Measurements from ENCODE around the gene FAF1. TPM values are rescaled to one million over a fixed set of nuclear protein-coding genes. Genes with fewer than 3 reads are reported as not detected.

Gene FAF1
- total and polyA plus RNA-seq, 2 of the 8 experiments (the other 6 are each of a cell fraction or from before 2014, with no cell fraction given), result 10.8 to 65.9 TPM

DNA sequence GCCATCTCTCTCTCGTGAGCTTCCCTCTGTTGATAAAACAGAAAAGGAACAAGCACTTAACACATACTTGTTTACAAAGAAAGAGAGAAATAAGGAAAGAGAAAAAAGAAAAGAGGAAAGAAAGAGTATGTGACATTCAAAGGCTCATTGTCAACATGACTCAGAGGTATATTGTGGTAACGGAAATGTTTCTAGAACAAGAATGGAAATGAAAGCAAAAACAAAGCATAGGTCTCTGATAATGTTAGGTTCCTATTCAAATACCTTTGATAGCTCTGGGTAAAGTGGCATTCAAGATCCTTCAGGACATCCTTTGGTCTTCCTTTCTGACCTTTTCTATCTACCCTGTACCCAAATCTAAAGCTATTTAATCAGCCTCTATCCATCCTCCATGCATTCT, 469.4 kb downstream of the FAF1 start:
- Histone ChIP-seq H3K4ac (replicated peaks; ENCODE audit: insufficient read length, low read depth, low read length) (no peak overlapping the region), H2BK5ac (ENCODE audit: low read depth, low read length) (no peak overlapping the region), H3K9ac (replicated peaks in 1 of 4; ENCODE audit: extremely low read depth in 1 of 4, low read depth in 3 of 4, low read length in 3 of 4) (no peak overlapping the region), H4K8ac (ENCODE audit: extremely low read depth, insufficient read depth, low read length) (no peak overlapping the region), H3K79me1 (ENCODE audit: low read depth, low read length) (no peaks in the 10 kb centered on the region), H3K23ac (ENCODE audit: insufficient read length) (no peak overlapping the region), H3K4me2 (ENCODE audit: insufficient read depth in 1 of 2, low read depth in 2 of 2, low read length in 2 of 2) (no peak overlapping the region), H4K5ac (ENCODE audit: insufficient read length, low read depth, low read length) (no peak overlapping the region), H2BK15ac (ENCODE audit: low read length) (no peak overlapping the region), H2AFZ (ENCODE audit: low read length) (no peak overlapping the region), H3K14ac (ENCODE audit: insufficient read length) (no peak overlapping the region), H2BK12ac (ENCODE audit: low read depth, low read length) (no peak overlapping the region), H3K9me3 (ENCODE audit: insufficient read depth in 2 of 2, low read depth in 1 of 2, low read length in 1 of 2) (no peaks in the 10 kb centered on the region), H3K4me3 (ENCODE audit: extremely low read depth in 1 of 4, insufficient read depth in 2 of 4, low read depth in 3 of 4, low read length in 4 of 4) (no peak overlapping the region), H3K36me3 (ENCODE audit: control insufficient read depth in 2 of 4, insufficient read depth in 4 of 4, low read length in 3 of 4) (no peaks in the 10 kb centered on the region), H3K18ac (ENCODE audit: extremely low read depth, low read length) (no peak overlapping the region), H2BK120ac (replicated peaks; ENCODE audit: low read depth, low read length) (no peak overlapping the region), H4K91ac (replicated peaks; ENCODE audit: insufficient read length, low read length) (no peak overlapping the region), H2AK5ac (ENCODE audit: low read depth, low read length) (no peak overlapping the region), H3K27ac (ENCODE audit: low read depth, low read length) (no peak overlapping the region), H3K27me3 (replicated peaks in 1 of 4; ENCODE audit: control insufficient read depth in 3 of 4, extremely low read depth in 1 of 4, insufficient read depth in 3 of 4, low read length in 3 of 4) (no peaks in the 10 kb centered on the region), H3K4me1 (replicated peaks in 1 of 4; ENCODE audit: control insufficient read depth in 3 of 4, insufficient read depth in 4 of 4, low read length in 3 of 4) (no peaks in the 10 kb centered on the region), H2BK20ac (ENCODE audit: low read length) (no peak overlapping the region), H3K23me2 (ENCODE audit: low read depth, low read length) (no peaks in the 10 kb centered on the region; the same call in 1 of the 2 replicates), H3K79me2 (ENCODE audit: control insufficient read depth in 1 of 2, insufficient read depth in 2 of 2, low read length in 2 of 2) (no peaks in the 10 kb centered on the region), H3K56ac (replicated peaks; ENCODE audit: insufficient read length, low read depth, low read length) (no peak overlapping the region), H4K20me1 (replicated peaks in 1 of 2; ENCODE audit: control insufficient read depth in 1 of 2, insufficient read depth in 2 of 2, low read length in 2 of 2) (no peaks in the 10 kb centered on the region)
- ChIA-PET POLR2A (ENCODE audit: partially characterized antibody) (no interaction called here), CTCF (ENCODE audit: partially characterized antibody) (no interaction called here)
- FAIRE-seq, result no peak
- 86% methylated on average over 2 of the region's 2 CpGs; no CpG with 5 or more reads in 1 of the 2 experiments for WGBS, 2 experiments (ENCODE audit: extremely low coverage in 1 of 2, insufficient coverage in 1 of 2, insufficient read length in 1 of 2, insufficient replicate concordance in 2 of 2, low coverage in 1 of 2, low lambda C conversion rate in 2 of 2, missing lambda C conversion rate in 1 of 2)
- no peak for DNase-seq (ENCODE audit: low read depth in 1 of 2, low spot score in 2 of 2)
- TF ChIP-seq SAP30 (IDR thresholded peaks at IDR 0.05; ENCODE audit: insufficient read depth, insufficient replicate concordance, low read length) (no peak), JUN (IDR thresholded peaks at IDR 0.05; ENCODE audit: low read depth, low read length) (no peak), CREB1 (IDR thresholded peaks at IDR 0.05) (no peak), POU5F1 (IDR thresholded peaks at IDR 0.05; ENCODE audit: low read depth, low read length) (no peak), RAD21 (IDR thresholded peaks at IDR 0.05 in 1 of 2, conservative IDR thresholded peaks at IDR 0.05 in 1 of 2; ENCODE audit: low read depth in 2 of 2, low read length in 2 of 2) (no peak), NRF1 (IDR thresholded peaks at IDR 0.05; ENCODE audit: low read depth, low read length) (no peak), HDAC2 (IDR thresholded peaks at IDR 0.05; ENCODE audit: borderline replicate concordance in 1 of 2, low read depth in 2 of 2, low read length in 2 of 2) (no peak), HDAC6 (IDR thresholded peaks at IDR 0.05; ENCODE audit: low read depth, low read length) (no peak), YY1 (IDR thresholded peaks at IDR 0.05; ENCODE audit: low read depth, low read length) (no peak), SUZ12 (IDR thresholded peaks at IDR 0.05; ENCODE audit: low read length) (no peak), SIRT6 (IDR thresholded peaks at IDR 0.05; ENCODE audit: low read length) (no peak)
- TF ChIP-seq, protein P1, sequence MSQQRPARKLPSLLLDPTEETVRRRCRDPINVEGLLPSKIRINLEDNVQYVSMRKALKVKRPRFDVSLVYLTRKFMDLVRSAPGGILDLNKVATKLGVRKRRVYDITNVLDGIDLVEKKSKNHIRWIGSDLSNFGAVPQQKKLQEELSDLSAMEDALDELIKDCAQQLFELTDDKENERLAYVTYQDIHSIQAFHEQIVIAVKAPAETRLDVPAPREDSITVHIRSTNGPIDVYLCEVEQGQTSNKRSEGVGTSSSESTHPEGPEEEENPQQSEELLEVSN (IDR thresholded peaks at IDR 0.05), result no peak
- TF ChIP-seq, protein P2, sequence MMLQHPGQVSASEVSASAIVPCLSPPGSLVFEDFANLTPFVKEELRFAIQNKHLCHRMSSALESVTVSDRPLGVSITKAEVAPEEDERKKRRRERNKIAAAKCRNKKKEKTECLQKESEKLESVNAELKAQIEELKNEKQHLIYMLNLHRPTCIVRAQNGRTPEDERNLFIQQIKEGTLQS (IDR thresholded peaks at IDR 0.05; ENCODE audit: insufficient read depth, low read depth, low read length), result no peak

Measured in H1 (cell line).